Myometrial cell (primary cell): ENCODE measurements around the gene ZNF780B. TPM values are rescaled to one million over a fixed set of nuclear protein-coding genes. Genes with fewer than 3 reads are reported as not detected.

Experiments used
- total RNA-seq: library from RNA; depleted of rRNA; stranded (reverse); fragments of >200 nt; gene quantifications from 2 replicates; pipeline ENCODE4 v1.2.3, GENCODE V29; 2015

Gene ZNF780B
- total RNA-seq: 1.4 and 6.9 TPM in 2 replicates

GRCh38 chr19:40055832-40056504 is at the start of gene ZNF780B:
Gene ZNF780B, minus strand, starts transcription at chr19:40056231. Its CDS starts 5,899 bp downstream, at chr19:40050332.

GRCh38 chr19:40090241-40091204 is 34.5 kb upstream of the ZNF780B start, which contains the start of gene ZNF780A:
Gene ZNF780A, minus strand, starts transcription at chr19:40090943. Its CDS starts 6,190 bp downstream, at chr19:40084753.

GRCh38 chr19:39996811-39997637 is 59.0 kb downstream of the ZNF780B start, which contains the start of gene ZNF546:
Gene ZNF546, plus strand, starts transcription at chr19:39997060. Its CDS starts 1,267 bp downstream, at chr19:39998327.

Other genes starting within 250 kb of the ZNF780B start
- gene DYRK1B, start 222.1 kb downstream of the ZNF780B start, total RNA-seq: 14.5 and 15.3 TPM in 2 replicates
- gene FBL, start 209.9 kb downstream of the ZNF780B start, total RNA-seq: 131 and 144 TPM in 2 replicates
- not detected in 2 replicates for gene FCGBP, start 121.6 kb downstream of the ZNF780B start, total RNA-seq
- 154 and 171 TPM in 2 replicates for gene PSMC4, start 85.1 kb downstream of the ZNF780B start, total RNA-seq
- 1.4 and 3.9 TPM in 2 replicates for gene ZNF546, start 59.2 kb downstream of the ZNF780B start, total RNA-seq
- 2.3 and 16.0 TPM in 2 replicates for gene ZNF780A, start 34.7 kb upstream of the ZNF780B start, total RNA-seq
- 6.0 and 10.4 TPM in 2 replicates for gene MAP3K10, start 135.2 kb upstream of the ZNF780B start, total RNA-seq
- gene TTC9B, start 162.2 kb upstream of the ZNF780B start, total RNA-seq: not detected in 2 replicates
- not detected in 2 replicates for gene CCNP, start 170.5 kb upstream of the ZNF780B start, total RNA-seq
- gene AKT2, start 229.1 kb upstream of the ZNF780B start, total RNA-seq: 97.3 and 125 TPM in 2 replicates